ENCODE data around the gene MTHFD1L.

MTHFD1L gene

DNA sequence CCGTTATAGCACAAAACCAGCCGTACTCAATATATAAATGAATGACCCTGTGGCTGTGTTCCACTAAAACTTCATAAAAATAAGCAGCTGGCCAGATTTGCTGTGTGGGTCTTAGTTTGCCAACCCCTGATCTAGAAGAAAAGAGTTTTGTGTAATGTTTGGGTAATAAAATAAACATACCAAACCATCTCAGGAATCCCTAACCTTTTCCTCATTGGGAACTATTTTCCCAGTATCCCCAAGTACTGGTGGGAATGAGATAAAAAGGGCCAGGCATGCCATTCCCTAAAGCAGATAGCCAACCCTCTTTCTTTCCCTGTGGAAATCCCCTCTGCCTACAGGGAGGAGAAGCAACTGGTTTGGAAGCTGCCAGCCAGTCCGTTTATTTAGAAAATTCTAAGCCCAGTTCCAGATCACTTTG is 205.1 kb downstream of the MTHFD1L start:
- TF ChIP-seq, protein P1, sequence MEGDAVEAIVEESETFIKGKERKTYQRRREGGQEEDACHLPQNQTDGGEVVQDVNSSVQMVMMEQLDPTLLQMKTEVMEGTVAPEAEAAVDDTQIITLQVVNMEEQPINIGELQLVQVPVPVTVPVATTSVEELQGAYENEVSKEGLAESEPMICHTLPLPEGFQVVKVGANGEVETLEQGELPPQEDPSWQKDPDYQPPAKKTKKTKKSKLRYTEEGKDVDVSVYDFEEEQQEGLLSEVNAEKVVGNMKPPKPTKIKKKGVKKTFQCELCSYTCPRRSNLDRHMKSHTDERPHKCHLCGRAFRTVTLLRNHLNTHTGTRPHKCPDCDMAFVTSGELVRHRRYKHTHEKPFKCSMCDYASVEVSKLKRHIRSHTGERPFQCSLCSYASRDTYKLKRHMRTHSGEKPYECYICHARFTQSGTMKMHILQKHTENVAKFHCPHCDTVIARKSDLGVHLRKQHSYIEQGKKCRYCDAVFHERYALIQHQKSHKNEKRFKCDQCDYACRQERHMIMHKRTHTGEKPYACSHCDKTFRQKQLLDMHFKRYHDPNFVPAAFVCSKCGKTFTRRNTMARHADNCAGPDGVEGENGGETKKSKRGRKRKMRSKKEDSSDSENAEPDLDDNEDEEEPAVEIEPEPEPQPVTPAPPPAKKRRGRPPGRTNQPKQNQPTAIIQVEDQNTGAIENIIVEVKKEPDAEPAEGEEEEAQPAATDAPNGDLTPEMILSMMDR (IDR thresholded peaks at IDR 0.05; ENCODE audit: low read depth, low read length): no peak
- peak; percentile 50 for DNase-seq (ENCODE audit: low read depth, low spot score)
- in situ Hi-C loops (cut with HindIII; ENCODE audit: low sequenced_read_pairs): no loop called here
- H3K4me3 ChIP-seq (ENCODE audit: low read depth, low read length): no peak overlapping the region

DNA sequence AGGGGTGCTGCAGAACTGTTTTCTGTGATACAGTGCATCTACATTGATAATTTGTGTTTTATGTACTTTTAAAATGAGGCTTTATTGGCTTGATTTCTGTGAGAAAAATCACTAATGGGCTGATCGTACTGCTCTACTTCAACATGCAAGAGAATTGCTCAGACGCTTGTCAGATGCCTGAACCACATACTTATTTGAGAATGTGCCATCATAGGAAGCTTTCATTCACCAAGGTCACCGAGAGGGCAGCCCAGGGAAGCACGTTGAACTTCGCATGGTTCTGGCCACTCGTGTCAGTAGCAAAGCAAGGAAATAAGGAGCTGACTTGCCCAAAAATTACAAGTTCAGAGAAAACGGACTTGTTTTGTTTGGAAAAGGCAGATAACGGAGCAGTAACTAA is 205.8 kb downstream of the MTHFD1L start:
- H3K4me3 ChIP-seq (ENCODE audit: low read depth, low read length): no peak overlapping the region
- TF ChIP-seq, protein P1 (IDR thresholded peaks at IDR 0.05; ENCODE audit: low read depth, low read length): no peak
- in situ Hi-C loops (cut with HindIII; ENCODE audit: low sequenced_read_pairs): no loop called here
- DNase-seq (ENCODE audit: low read depth, low spot score): peak; percentile 88

DNA sequence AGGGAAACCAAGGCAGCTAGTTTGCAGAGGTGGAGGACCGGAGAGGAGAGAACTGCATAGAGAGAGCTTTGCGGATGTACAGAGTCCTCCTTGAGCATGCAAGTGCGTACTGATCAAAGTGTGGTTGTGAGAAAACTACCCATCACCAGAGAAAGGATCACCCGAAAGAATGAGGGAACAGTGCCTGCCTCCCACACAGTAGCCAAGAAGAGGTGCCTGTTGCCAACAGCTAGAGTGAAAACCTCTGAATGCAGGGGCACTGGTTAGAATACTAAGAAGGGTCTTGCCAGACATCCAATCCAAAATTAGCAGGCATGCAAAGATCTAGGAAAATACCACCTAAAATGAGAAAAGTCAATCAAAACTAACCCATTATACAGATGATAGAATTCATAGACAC is 207.6 kb downstream of the MTHFD1L start:
- H3K4me3 ChIP-seq (ENCODE audit: low read depth, low read length): no peak overlapping the region
- in situ Hi-C loops (cut with HindIII; ENCODE audit: low sequenced_read_pairs): no loop called here
- TF ChIP-seq, protein P1 (IDR thresholded peaks at IDR 0.05; ENCODE audit: low read depth, low read length): no peak
- no peak for DNase-seq (ENCODE audit: low read depth, low spot score)

DNA sequence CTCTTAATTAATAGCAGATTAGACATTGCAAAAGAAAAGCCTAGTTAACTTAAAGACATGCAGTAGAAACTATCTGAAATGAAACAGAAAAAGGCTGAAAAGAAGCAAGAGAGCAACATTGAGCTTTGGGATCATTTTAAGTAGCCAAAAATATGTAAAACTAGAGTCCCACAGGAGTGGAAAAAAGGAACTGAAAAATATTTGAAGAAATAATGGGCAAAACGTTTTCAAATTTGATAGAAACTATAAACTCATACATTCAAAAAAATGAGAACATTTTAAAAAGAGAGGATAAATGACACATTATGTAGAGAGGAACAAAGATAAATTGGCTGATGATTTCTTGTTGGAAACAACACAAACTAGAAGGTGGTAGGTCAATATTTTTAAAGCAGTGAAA is 208.2 kb downstream of the MTHFD1L start:
- in situ Hi-C loops (cut with HindIII; ENCODE audit: low sequenced_read_pairs): no loop called here
- no peak for DNase-seq (ENCODE audit: low read depth, low spot score)
- TF ChIP-seq, protein P1 (IDR thresholded peaks at IDR 0.05; ENCODE audit: low read depth, low read length): no peak
- no peak overlapping the region for H3K4me3 ChIP-seq (ENCODE audit: low read depth, low read length)

DNA sequence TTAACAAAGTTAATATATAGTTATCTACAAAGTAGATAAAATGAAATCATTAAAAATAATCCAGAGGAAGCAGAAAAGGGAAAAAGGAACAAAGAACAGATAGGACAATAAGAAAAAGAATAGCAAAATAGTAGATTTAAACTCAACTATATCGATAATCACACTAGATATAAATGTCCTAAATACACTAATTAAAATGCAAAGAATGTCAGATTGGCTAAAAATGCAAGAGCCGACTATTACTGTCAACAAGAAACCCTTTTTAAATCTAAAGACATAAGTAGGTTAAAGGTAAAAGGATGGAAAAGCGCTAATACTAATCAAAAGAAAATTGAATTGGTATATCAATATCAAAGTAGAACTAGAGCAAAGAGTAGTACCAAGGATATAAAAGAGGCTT is 209.5 kb downstream of the MTHFD1L start:
- H3K4me3 ChIP-seq (ENCODE audit: low read depth, low read length): no peak overlapping the region
- in situ Hi-C loops (cut with HindIII; ENCODE audit: low sequenced_read_pairs): no loop called here
- no peak for DNase-seq (ENCODE audit: low read depth, low spot score)
- TF ChIP-seq, protein P1 (IDR thresholded peaks at IDR 0.05; ENCODE audit: low read depth, low read length): no peak

DNA sequence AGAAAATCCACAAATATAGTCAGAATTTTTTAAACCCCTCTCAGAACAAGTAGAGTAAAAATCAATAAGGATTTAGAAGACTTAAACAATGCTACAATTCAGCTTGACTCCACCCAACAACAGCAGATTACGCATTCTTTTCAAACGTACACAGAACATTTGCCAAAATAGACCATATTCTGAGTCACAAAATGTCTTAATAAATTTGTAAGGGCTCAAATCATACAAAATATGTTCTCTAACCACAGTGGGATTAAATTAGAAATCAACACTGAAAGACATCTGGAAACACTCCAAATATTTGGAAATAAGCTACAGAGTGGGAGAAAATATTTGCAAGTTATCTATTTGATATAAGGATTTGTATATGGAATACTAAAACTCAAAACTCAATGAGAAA is 210.0 kb downstream of the MTHFD1L start:
- in situ Hi-C loops (cut with HindIII; ENCODE audit: low sequenced_read_pairs): no loop called here
- H3K4me3 ChIP-seq (ENCODE audit: low read depth, low read length): no peak overlapping the region
- no peak for DNase-seq (ENCODE audit: low read depth, low spot score)
- TF ChIP-seq, protein P1 (IDR thresholded peaks at IDR 0.05; ENCODE audit: low read depth, low read length): no peak

Measured in astrocyte of the spinal cord (primary cell).